Ascending aorta (tissue), 2 donors: ENCODE data around the gene DTYMK. TPM values are rescaled to one million over a fixed set of nuclear protein-coding genes. Genes with fewer than 3 reads are reported as not detected.
A peak's percentile ranks its signal among the peaks of the same experiment; 100 is the strongest.

ENCODE experiments used
- DNase-seq, 2 donors: peaks; one replicate each; pipeline ENCODE4 v3.0.0-alpha.2; 2019; ENCODE audit warnings: low spot score in 2 of 2
- H3K27ac ChIP-seq, 2 donors: fragments of 200-600 bp; sonication (generic); one replicate each; pipeline ENCODE4 v1.5.1; 2016 to 2017; ENCODE audit warnings: mild to moderate bottlenecking in 1 of 2
- H3K27me3 ChIP-seq: fragments of 200-600 bp; sonication (generic); one replicate; pipeline ENCODE4 v1.5.1; 2017
- H3K36me3 ChIP-seq, 2 donors: fragments of 200-600 bp; sonication (generic); one replicate each; pipeline ENCODE4 v1.5.1; 2016
- H3K4me1 ChIP-seq, 2 donors: fragments of 200-600 bp; sonication (generic); one replicate each; pipeline ENCODE4 v1.5.1; 2016 to 2017; ENCODE audit warnings: mild to moderate bottlenecking in 1 of 2
- H3K4me3 ChIP-seq, 2 donors: fragments of 200-600 bp; sonication (generic); one replicate each; pipeline ENCODE4 v1.5.1; 2016 to 2017; ENCODE audit warnings: mild to moderate bottlenecking in 1 of 2
- H3K9me3 ChIP-seq, 2 donors: fragments of 200-600 bp; sonication (generic); one replicate each; pipeline ENCODE4 v1.5.1; 2016
- CTCF ChIP-seq, 3 experiments: fragments of 200-600 bp in 2 of 3; fragments of 450-650 bp in 1 of 3; sonication (generic) in 2 of 3; IDR thresholded peaks; one replicate each; pipeline ENCODE4 v1.5.1; 2016 to 2019; ENCODE audit warnings: antibody characterized with exemption in 3 of 3, mild to moderate bottlenecking in 1 of 3, moderate library complexity in 1 of 3
- intact Hi-C: fragments of 100-400 bp; cut with DNase I; formaldehyde crosslinking; loops from one replicate; pipeline ENCODE4 v1.15.1; 2023
- total RNA-seq: library from RNA; depleted of rRNA; stranded (reverse); fragments of >200 nt; gene quantifications from one replicate; pipeline ENCODE4 v1.1.0, GENCODE V29; 2016

The DTYMK gene
- total RNA-seq, 1 donor from 2014 or later, result 25.0 TPM

GRCh38 chr2:241703032-241703604, 16.5 kb upstream of the DTYMK start:
- Histone ChIP-seq H3K4me1 (peaks cover 6 to 14% of the 10 kb centered on the region in 2 donors), H3K9me3 (no peaks in the 10 kb centered on the region), H3K4me3 (peak overlapping the region; percentile 75 to 82), H3K36me3 (peaks cover 13 to 35% of the 10 kb centered on the region in 2 donors), H3K27me3 (no peaks in the 10 kb centered on the region), H3K27ac (peak overlapping the region; percentile 93 to 96)
- intact Hi-C loops, result loop anchor here (5.0 kb wide), 1 partner anchor 386 kb away; the partner anchor contains the start of genes HDLBP and SEPTIN2
- TF ChIP-seq CTCF (IDR thresholded peaks at IDR 0.05), result no peak
- no peak for DNase-seq

- TF ChIP-seq CTCF (IDR thresholded peaks at IDR 0.05), result peak; percentile 20 to 33 (median 27)
- intact Hi-C loops, result loop anchor here (1.0 to 5.0 kb wide), 3 partner anchors 32 to 385 kb away; partner anchors contain the start of genes ATG4B, D2HGDH, HDLBP and SEPTIN2
These were observed 15.8 kb upstream of the DTYMK start for GRCh38 chr2:241702155-241703031.

GRCh38 chr2:241701399-241702154, 15.0 kb upstream of the DTYMK start, which contains the start of gene ING5:
TSS of gene ING5 (plus strand) at chr2:241702039. CDS start at chr2:241702066, 27 bp downstream.
- intact Hi-C loops, result loop anchor here (1.0 to 5.0 kb wide), 4 partner anchors 14 to 384 kb away; partner anchors contain the start of genes ATG4B, D2HGDH, HDLBP and SEPTIN2

More at GRCh38 chr2:241702155-241703031, 15.8 kb upstream of the DTYMK start:
- H3K4me3 ChIP-seq, result peak overlapping the region; percentile 75 to 82
- peaks cover 6 to 14% of the 10 kb centered on the region in 2 donors for H3K4me1 ChIP-seq
- DNase-seq, result peak; percentile 15 to 87
- H3K27me3 ChIP-seq, result no peaks in the 10 kb centered on the region
- peak overlapping the region; percentile 93 to 96 for H3K27ac ChIP-seq
- no peaks in the 10 kb centered on the region for H3K9me3 ChIP-seq
- peaks cover 13 to 28% of the 10 kb centered on the region in 2 donors for H3K36me3 ChIP-seq

GRCh38 chr2:241701149-241701398, 14.5 kb upstream of the DTYMK start:
- peak in 2 of 3 experiments; percentile 52 to 61 for TF ChIP-seq CTCF (IDR thresholded peaks at IDR 0.05)
- intact Hi-C loops, result loop anchor here (1.0 to 5.0 kb wide), 2 partner anchors 14 to 384 kb away; partner anchors contain the start of genes HDLBP and SEPTIN2

More at GRCh38 chr2:241701399-241702154, 15.0 kb upstream of the DTYMK start, which contains the start of gene ING5:
- Histone ChIP-seq H3K9me3 (no peaks in the 10 kb centered on the region), H3K4me3 (peak within 1 kb of the TSS; percentile 75 to 82), H3K27ac (peak within 1 kb of the TSS; percentile 93 to 96), H3K4me1 (peaks cover 6 to 14% of the 10 kb centered on the region in 2 donors), H3K27me3 (no peaks in the 10 kb centered on the region), H3K36me3 (peaks cover 10 to 20% of the 10 kb centered on the region in 2 donors)
- TF ChIP-seq CTCF (IDR thresholded peaks at IDR 0.05), result peak in 1 of 3 experiments; percentile 34
- peak; percentile 81 to 98 for DNase-seq

GRCh38 chr2:241695651-241696050, 9.0 kb upstream of the DTYMK start:
- H3K36me3 ChIP-seq, result peaks cover 4 to 20% of the 10 kb centered on the region in 2 donors
- no peaks in the 10 kb centered on the region for H3K27me3 ChIP-seq
- no peaks in the 10 kb centered on the region for H3K9me3 ChIP-seq
- no peak for DNase-seq
- intact Hi-C loops, result no loop called here
- peaks cover 0 to 3% of the 10 kb centered on the region in 2 donors for H3K4me1 ChIP-seq
- no peak overlapping the region for H3K4me3 ChIP-seq
- H3K27ac ChIP-seq, result no peak overlapping the region
- TF ChIP-seq CTCF (IDR thresholded peaks at IDR 0.05), result no peak

More at GRCh38 chr2:241701149-241701398, 14.5 kb upstream of the DTYMK start:
- H3K27me3 ChIP-seq, result no peaks in the 10 kb centered on the region
- peak overlapping the region; percentile 93 to 96 for H3K27ac ChIP-seq
- no peaks in the 10 kb centered on the region for H3K9me3 ChIP-seq
- no peak for DNase-seq
- peak overlapping the region; percentile 75 to 82 for H3K4me3 ChIP-seq
- peaks cover 6 to 15% of the 10 kb centered on the region in 2 donors for H3K36me3 ChIP-seq
- H3K4me1 ChIP-seq, result peaks cover 6 to 14% of the 10 kb centered on the region in 2 donors
